ENCODE measurements around the gene AGAP3.

The AGAP3 gene

GRCh38 chr7:151138153-151138851 lies 52.0 kb downstream of the AGAP3 start:
- Histone ChIP-seq H3K27ac (ENCODE audit: poor library complexity, severe bottlenecking) (no peak overlapping the region), H3K4me3 (ENCODE audit: severe bottlenecking) (no peak overlapping the region), H3K27me3 (ENCODE audit: insufficient read depth, poor library complexity, severe bottlenecking) (no peaks in the 10 kb centered on the region), H3K4me1 (ENCODE audit: insufficient read depth, poor library complexity, severe bottlenecking) (no peaks in the 10 kb centered on the region), H3K9me3 (ENCODE audit: severe bottlenecking) (no peaks in the 10 kb centered on the region), H3K36me3 (ENCODE audit: low read depth) (peaks cover 60% of the 10 kb centered on the region)
- ATAC-seq (ENCODE audit: low read depth) (no peak), DNase-seq (ENCODE audit: low spot score) (peak; percentile 47)
- TF ChIP-seq CTCF (IDR thresholded peaks at IDR 0.05; ENCODE audit: poor library complexity, severe bottlenecking) = no peak

- H3K4me3 ChIP-seq (ENCODE audit: severe bottlenecking) = no peak overlapping the region
- H3K4me1 ChIP-seq (ENCODE audit: insufficient read depth, poor library complexity, severe bottlenecking) = no peaks in the 10 kb centered on the region
- H3K9me3 ChIP-seq (ENCODE audit: severe bottlenecking) = no peaks in the 10 kb centered on the region
- H3K27me3 ChIP-seq (ENCODE audit: insufficient read depth, poor library complexity, severe bottlenecking) = no peaks in the 10 kb centered on the region
- DNase-seq (ENCODE audit: low spot score) (peak; percentile 56), ATAC-seq (ENCODE audit: low read depth) (no peak)
- TF ChIP-seq CTCF (IDR thresholded peaks at IDR 0.05; ENCODE audit: poor library complexity, severe bottlenecking) = no peak
- H3K36me3 ChIP-seq (ENCODE audit: low read depth) = peaks cover 60% of the 10 kb centered on the region
- no peak overlapping the region for H3K27ac ChIP-seq (ENCODE audit: poor library complexity, severe bottlenecking)
Measured at GRCh38 chr7:151139071-151139790, 53.0 kb downstream of the AGAP3 start.

- TF ChIP-seq CTCF (IDR thresholded peaks at IDR 0.05; ENCODE audit: poor library complexity, severe bottlenecking) = no peak
- peaks cover 54% of the 10 kb centered on the region for H3K36me3 ChIP-seq (ENCODE audit: low read depth)
- no peak overlapping the region for H3K27ac ChIP-seq (ENCODE audit: poor library complexity, severe bottlenecking)
- DNase-seq (ENCODE audit: low spot score) (no peak), ATAC-seq (ENCODE audit: low read depth) (no peak)
- H3K4me1 ChIP-seq (ENCODE audit: insufficient read depth, poor library complexity, severe bottlenecking) = no peaks in the 10 kb centered on the region
- no peaks in the 10 kb centered on the region for H3K9me3 ChIP-seq (ENCODE audit: severe bottlenecking)
- no peak overlapping the region for H3K4me3 ChIP-seq (ENCODE audit: severe bottlenecking)
- no peaks in the 10 kb centered on the region for H3K27me3 ChIP-seq (ENCODE audit: insufficient read depth, poor library complexity, severe bottlenecking)
Measured at GRCh38 chr7:151139791-151140190, 53.5 kb downstream of the AGAP3 start.

- Histone ChIP-seq H3K4me1 (ENCODE audit: insufficient read depth, poor library complexity, severe bottlenecking) (no peaks in the 10 kb centered on the region), H3K9me3 (ENCODE audit: severe bottlenecking) (no peaks in the 10 kb centered on the region), H3K27me3 (ENCODE audit: insufficient read depth, poor library complexity, severe bottlenecking) (no peaks in the 10 kb centered on the region), H3K4me3 (ENCODE audit: severe bottlenecking) (no peak overlapping the region), H3K36me3 (ENCODE audit: low read depth) (peaks cover 44% of the 10 kb centered on the region), H3K27ac (ENCODE audit: poor library complexity, severe bottlenecking) (no peak overlapping the region)
- TF ChIP-seq CTCF (IDR thresholded peaks at IDR 0.05; ENCODE audit: poor library complexity, severe bottlenecking) = no peak
- no peak for DNase-seq (ENCODE audit: low spot score)
- no peak for ATAC-seq (ENCODE audit: low read depth)
Measured at GRCh38 chr7:151140826-151141225, 54.6 kb downstream of the AGAP3 start.

Data from RWPE2 (cell line).